ENCODE results near the gene RESP18.
A peak's percentile ranks its signal among the peaks of the same experiment; 100 is the strongest.

Gene RESP18

DNA sequence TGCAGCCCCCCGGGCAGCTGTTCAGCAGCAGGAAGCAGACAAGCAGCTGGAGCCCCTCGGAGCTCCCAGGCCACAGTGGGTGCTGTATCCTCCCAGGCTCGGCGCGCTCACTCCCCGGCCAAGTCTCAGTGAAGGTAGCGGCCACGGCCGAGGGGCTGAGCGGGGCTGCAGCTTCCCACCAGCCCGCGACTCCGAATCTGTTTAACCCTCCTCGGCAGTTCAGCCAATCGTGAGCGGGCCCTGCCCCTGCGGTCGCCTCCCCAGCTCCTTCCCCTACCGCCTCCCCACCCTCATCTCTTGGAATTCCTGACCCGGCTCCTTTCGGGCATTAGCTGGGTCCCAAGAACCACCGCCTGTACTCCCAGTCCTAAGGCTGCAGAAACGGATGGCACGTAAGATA, at the start of gene RESP18:
Gene RESP18, minus strand, starts transcription at position 203 of the 400 bp plus-strand sequence.
- no peak for DNase-seq

DNA sequence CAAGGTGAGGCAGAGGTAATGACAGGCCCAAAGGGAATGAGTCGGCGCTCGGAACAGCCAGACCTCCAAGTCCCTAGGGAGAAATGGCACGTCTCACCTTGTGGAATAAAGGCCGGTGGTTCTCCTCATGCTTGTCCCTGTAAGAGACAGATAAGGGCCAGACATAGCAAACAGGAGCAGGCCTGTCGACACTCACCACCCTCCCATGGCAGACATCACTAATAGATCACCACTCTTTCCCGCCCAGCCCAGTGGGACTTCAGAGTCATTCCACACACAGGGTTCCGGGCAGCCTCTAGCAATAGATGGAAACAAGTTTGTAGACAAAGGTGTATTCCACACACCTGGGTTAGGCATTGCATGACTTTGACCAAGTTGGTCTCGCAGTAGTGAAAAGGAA, 48.9 kb upstream of the RESP18 start:
- DNase-seq = no peak

DNA sequence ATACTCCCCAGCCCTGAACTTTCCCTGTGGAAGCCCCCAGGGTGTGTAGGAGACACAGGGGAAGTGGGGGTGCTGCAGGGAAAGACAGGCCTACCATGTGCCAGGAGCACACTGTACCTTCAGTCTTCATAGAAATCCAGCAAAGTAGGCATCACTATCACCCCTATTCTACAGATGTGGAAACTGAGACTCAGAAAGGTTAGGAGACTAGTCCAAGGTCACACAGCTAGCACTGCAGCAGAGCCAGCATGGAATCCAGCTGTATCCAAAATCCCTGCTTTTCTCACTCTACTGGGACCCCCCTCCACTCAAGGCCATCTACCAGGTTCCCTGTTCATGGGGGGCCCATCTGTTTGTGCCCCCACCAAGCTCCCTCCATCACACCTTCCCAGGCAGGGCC, 48.4 kb upstream of the RESP18 start:
- no peak for DNase-seq

DNA sequence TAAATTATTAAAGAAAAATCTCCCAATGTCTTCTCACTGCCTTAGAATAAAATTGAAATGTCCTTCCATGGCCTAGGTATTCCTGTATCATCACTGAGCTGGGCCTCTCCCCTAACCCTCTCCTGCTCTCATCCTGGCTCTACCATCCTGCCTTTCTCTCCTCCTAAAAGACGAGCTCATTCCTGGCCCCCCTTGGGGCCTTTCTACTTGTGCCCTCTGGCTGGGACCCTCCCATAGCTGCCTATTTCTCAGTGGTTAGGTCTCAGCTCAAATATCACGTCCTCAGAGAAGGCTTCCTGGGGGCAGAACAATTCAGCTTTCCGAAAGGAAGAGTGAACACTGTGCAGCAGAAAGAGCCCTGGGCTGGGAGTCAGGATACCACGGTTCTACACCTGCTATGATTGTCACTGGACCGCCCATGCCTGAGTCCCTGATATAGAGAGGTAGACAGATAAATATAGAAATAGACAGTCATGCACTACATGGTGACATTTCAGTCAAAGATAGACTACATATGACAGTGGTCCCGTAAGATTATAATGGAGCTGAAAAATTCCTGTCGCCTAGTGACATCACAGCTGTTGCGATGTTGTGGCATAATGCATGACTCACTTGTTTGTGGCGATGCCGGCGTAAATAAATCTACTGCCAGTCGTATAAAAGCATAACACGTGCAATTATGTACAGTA, 45.8 kb upstream of the RESP18 start:
- no peak for DNase-seq

DNA sequence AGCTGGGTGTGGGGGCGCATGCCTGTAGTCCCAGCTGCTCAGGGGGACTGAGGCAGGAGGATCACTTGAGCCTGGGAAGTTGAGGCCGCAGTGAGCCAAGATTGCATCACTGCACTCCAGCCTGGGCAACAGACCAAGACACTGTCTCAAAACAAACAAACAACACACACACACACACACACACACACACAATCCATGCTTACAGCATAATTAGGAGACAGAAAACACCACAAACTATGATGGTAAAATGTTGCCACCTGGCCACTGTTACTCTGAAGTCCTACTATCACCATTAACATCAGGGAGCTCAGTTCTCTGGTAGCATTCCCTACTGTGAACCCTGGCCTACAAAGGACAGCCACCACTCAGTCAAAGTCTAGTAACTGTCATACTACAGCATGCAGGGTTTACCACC, 36.9 kb upstream of the RESP18 start:
- no peak for DNase-seq

DNA sequence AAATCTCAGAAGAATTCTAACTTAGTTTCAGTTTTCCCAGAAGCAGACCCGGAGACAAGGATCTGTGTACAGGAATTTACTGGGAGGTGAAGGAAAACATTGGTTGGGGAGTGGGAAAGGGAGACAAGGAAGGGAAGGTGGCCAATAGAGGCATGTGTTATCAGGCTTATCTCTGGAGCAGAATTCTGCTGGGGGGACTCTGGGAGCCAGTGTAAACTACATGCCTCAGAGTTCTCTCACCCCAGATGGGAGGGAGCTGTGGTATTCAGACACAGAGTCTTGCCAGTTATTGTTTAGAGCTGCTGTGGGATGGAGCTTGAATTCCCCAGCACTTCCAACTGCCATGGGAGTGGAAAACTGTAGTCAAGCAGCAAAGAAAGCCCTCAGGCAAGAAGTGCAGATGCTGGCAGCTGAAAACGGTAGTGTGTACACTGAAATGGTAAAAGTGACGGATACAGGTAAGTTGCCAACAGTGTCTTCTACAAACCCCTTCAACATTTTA, 36.2 kb upstream of the RESP18 start:
- DNase-seq = no peak

DNA sequence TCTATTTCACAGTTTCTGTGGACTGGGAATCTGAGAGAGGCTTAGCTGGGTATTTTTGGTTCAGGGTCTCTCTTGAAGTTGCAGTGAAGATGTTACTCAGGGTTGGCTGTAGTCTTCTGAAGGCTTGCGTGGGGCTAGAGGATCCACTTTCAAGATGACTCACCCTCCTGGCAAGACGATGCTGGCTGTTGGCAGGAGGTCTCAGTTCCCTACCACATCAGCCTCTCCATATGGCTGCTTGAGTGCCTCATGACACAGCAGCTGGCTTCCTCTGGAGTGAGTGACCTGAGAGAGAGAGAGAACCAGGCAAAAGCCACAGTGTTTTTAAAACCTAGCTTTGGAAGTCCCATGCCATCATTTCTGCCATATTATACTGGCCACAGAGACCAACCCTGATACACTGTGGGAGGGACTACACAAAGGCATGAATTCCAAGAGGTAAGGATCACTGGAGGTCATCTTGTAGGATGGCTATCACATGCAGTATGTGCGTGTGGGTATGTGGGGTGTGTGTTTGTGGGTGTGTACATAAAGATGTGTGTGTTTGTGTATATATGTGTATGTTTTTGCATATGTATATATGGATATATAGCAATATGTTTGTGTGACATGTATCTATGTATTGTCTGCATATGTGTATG, 30.1 kb upstream of the RESP18 start:
- DNase-seq = peak; percentile 15 to 32

DNA sequence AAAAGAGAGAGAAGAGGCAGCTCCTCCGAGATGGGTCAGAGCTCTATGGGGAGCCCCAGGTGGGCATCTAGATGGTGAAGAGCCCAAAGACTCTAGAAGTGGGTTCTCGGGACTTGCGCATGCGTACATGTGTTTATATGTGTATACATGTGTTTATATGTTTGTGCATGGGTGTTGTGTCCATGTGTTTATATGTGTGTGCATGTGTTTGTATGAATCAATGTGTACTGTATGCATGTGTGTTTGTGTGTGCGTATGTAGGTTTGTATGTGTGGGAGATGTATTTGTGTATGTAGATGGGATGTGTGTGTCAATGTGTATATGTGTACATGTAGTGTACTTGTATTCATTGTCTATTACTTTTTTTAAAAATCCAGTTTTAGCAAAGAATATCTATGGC, 29.5 kb upstream of the RESP18 start:
- no peak for DNase-seq

DNA sequence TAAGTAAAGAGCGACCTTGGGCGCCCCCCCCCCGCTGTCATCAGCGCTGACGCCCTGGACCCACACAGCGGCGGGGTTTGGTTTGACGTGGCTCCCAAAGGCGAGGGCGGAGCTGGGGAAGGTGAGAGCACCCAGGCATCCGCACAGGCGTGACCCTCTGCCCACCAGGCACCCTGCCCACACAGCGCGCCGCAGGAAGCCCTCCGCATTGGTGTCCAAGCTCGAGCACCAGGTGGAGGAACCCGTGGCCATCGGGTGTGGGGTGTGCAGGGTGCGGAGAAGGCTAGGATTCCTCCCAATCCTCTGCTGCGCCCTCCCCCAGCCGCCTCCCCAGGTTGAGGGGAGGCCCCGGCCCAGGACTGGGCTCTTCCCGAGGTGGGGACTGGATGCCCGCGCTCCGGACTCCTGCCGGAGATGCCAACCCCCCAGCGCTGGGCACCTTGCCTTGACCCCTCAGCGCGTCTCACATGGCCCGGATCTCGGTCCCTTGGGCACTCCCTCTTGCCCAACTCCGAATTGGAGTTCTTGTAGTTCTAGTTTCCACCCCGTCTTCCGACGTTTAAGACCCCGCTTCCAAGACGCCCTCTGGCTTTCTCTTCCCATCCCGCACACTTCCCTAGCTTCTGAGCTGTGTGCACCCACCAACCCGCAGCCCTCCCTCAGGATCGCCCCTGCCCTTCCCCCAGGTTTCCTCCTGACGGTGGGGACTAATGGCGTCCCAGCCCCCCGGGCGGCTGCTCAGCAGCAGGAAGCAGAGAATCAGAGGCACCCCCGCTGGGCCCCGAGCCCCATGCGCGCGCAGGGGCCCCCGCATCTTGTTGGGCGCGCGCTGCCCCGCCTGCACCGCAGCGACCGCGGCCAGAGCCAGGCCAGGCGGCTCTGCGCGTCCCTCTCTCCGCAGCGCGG, 25.9 kb upstream of the RESP18 start:
- DNase-seq = no peak

DNA sequence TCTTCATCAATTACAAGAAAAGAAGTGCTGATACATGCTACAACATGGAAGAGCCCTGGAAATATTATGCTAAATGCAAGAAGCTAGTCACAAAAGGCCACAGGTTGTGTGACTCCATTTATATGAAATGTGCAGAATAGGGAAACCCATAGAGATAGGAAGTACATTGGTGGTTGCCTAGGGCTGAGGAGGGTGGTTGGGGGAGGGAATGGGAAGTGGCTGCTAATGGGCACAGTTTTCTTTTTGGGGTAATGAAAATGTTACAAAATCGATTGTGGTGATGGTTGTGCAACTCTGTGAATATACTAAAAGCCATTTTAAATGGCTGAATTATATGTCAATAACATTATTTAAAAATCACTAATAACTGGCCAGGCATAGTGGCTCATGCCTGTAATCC, 24.3 kb upstream of the RESP18 start:
- peak; percentile 30 to 36 for DNase-seq

DNA sequence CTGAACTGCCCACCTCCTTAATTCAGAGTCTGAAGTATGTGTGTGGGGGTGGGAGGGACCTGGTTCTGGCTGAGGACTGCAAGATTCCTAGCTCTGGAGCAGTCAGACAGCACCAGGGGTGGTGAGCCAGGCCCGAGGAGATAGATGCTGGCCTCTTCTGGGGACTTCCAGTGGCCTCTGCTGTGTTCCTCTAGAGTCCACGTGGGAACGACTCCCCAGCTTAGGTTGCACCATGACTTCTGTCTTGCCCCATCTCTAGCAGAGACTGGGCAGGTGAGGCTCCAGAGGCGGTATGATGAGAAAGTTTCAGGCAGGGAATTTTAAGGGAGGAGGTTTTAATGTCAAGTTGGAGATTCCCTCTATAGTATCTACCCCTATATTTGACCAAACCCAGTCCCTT, 22.0 kb upstream of the RESP18 start:
- DNase-seq = no peak

DNA sequence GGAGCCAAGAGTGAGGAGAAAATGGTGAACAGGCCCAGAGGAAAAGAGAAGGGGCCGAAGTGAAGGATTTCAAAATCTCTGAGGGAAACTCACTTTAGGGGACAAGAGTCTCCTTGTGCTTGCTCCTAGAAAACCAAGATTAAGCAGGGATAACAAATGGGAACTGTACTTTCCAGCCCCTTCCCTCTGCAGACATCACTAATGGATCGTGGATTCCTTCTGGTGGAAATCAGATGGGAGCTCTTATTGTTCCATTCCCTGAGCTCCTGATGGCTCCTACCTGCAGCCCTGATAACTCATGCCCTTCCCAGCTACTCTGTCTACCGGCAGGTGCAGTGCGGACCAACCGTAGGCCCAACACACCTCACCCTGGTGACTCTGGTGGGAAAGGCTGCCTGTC, 20.6 kb upstream of the RESP18 start:
- no peak for DNase-seq

DNA sequence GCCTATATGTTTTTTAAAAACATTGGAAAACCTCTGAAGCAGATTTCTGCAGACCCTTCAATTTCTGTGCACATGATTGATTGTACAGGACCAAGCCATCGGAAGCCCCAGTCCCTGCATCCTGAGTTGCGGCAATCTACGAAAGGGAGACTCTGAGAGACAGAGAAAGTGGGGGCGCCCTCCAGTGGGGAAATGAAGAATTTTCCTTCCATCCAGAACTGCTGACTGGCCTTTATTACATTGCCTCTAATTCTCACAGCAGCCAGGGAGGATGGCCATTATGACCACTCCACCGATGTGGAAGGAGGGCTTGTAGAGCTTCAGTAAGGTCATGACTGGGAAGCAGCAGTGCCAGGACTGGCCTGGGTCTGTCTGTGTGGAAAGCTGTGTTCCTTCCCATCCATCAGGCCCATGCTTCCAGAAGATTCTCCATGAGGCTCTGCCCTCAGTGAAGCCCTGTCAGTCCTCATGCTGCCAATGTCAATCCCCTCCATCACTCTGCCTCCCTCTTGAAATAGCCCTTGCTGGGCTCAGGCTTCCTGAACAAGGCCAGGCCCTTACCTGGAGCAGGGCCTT, 20.0 kb upstream of the RESP18 start:
- DNase-seq = peak; percentile 38 to 52

DNA sequence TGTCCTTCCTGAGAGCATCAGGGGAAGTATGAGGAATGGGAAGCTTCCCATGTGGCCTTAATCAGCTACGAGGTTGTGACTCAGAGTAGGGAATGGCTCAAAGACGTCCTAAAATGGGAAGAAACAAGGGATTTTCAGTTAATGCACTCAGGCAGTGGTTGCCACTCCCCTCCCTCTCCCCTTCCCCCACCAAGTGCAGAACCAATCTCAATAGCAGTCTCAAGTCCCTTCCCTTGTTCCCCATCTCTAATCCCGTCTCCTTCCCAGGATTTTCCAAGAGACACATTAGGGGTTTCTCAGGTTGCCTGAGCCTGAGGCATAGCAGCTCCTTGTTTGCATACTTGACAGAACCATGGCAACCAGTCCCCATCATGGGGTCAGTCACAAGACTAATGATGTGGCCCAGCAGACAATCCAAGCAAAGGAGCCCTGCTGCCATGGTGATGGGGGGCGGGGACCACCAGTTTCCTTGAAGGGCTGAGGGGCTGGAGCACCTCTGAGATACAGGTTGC, 18.2 kb upstream of the RESP18 start:
- no peak for DNase-seq

DNA sequence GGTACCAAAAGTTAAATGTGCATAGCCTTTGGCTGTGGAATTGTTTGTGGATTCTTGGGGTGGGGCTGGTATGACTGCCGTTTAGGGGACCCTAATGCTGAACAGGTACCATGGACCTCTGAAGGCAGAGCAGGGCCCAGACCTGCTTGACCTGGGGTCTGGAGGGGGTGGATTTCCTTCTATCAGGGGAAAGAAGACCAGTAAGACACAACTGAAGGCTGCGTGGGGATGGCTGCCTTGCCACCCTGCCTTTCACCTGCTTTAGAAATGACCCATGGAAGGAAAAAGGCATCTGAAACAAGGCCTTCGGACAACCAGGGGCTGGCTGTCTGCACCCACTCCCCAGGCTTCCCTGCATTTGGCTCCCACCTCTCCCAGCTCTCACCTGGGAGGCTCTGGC, 17.7 kb upstream of the RESP18 start:
- DNase-seq = no peak

DNA sequence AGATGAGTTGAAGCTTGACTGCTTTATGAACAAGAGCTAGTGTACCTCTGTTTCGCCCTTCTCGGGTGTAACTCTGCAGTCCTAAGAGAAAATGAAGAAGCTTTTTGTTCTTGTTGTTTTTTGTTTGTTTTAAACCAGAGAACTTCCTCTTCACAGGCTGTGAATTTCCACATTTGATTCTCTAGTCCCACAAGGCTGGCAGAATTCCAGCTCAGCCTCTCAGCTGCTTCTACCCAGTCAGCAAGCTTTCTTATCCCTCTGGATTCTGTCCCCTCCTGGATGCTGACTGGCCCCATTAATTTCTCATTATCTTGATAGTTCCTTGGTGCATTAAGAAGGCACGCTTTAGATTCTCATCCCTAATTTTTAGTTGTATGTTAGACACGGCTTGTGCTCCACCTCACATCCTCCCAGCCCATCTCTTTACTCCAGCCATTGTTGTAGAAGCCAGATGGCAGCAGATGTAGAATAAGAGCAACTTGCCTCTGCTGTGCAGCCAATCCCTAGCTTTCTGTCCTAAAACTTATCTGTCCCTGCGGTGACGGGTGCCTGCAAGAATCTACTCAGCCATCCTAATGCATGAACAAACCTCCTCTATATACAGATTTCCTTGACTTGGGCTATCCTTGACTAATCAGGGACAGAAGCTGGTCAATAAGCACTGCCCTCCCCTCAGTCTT, 12.3 kb upstream of the RESP18 start:
- DNase-seq = peak in 1 of 2 experiments; percentile 0

DNA sequence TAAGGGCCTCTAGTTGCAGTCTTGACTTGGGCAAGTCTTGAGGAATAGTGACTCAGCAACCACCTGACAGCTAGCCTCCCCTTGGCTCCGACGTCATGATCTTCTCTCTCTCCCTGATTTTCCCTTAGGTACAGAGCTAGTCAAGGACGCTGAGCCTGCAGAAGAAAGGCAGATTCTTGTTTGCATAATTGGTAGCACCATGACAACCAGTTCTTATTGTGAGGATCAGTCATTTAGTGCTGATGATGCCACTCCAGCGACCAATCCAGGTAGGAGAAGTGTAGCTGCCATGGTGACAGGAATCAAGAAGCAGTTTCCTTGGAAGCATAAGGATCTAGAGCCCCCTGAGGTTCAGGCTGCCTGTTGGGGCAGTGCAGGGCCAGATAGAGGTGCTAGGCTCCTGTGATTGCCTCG, 2.8 kb upstream of the RESP18 start:
- DNase-seq = no peak

DNA sequence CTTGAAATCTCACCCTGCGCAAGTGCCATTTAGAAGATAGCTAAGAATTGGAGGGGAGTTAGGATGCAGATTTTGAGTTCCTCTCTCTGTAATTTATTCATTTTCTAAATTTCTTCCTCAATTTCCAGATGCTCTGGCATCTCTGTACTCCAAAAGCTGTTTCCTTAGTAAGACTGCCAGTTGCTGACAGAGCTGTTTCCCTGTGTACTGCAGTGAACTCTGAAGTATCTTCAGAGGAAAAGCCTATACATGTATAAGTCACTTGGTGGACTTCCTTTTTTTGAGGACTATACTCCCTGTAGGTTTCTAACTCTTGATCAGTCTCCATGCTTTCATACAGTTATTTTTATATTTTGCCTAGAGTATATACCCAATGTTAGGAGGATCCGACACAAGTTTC, 1.5 kb upstream of the RESP18 start:
- DNase-seq = no peak

DNA sequence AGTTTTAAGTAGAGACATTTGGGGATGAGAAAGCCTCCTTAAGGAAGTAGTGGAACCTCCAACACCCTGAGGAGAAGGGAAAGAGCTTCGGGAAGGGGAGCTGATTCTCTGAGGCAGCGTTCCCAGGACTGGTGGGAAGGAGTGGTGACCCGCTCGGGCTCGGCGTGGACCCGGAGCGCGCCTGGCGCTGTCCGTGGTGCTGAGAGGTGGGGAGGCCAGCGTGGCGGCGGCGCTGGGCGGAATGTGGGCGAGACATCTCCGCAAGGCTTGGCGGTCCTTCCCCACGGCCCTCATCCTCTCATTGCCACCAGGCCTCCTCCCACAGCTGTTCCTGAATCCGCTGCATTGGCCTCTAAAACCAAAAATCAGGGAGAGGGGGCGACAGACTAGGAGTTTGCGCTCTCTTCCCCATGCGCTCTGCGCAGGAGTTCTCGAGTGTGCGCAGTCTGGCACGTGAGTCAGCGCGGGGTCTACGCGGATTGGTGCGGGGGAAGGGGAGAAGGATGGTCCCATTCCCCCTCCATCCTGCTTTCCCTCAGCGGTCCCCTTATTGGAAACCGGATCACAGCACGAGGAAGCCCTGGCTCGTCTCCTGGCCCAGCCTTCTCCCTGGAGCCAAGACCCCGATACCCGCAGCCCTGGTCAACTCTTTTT, 857 bp downstream of the RESP18 start:
- DNase-seq = no peak

DNA sequence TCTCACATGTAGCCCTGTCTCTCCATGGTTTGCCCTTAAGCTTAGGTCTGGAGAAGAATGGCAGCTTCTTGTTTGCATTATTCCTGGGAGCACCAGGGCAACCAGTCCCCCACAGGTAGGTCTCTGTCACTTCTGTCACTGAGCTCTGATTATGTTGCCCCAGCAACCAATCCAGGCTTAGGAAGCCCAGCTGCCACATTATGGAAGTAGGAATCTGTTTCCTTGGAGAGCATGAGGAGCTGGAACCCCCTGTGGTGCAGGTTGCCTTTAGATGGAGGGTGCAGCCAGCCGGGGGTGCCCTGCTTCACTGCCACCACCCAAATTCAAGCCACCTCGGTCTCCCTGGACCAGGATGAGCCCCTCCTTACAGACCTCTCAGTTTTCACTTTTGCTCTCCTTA, 4.8 kb downstream of the RESP18 start:
- DNase-seq = no peak

DNA sequence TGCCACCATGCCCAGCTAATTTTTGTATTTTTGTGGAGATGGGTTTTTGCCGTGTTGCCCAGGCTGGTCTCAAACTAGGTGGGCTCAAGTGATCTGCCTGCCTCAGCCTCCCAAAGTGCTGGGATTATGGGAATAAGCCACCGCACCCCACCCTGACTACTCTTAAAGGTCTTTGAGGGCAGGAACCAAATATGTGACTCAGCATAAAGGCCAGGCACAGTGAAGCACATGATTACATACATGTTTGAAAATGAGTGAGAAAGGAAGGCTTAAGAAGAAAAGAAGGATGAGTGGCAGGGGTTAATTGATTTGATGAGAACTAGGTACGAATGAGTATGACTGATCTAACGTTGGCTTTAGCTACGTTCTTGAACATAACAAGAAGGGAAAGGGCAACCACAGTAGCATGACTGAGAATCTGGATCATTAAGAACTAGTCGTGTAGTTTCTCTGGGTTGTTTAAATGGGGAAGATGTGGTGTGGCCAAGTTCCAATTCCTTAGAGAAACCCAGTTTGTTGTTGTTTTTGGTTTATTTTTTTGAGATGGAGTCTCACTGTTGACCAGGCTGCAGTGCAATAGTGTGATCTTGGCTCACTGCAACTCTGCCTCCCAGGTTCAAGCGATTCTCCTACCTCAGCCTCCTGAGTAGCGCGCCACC, 6.8 kb downstream of the RESP18 start:
- no peak for DNase-seq

Measured in Kasumi-1 (cell line).